GM12878 (cell line): ENCODE data around the gene HOXC12. TPM values are rescaled to one million over a fixed set of nuclear protein-coding genes. Genes with fewer than 3 reads are reported as not detected.

Source experiments
- ATAC-seq: fragments of 200-7000 bp; cut with Tn5 transposase; 3 replicates; pipeline ENCODE4 v1.9.1; 2020; ENCODE audit warnings: mild to moderate bottlenecking, moderate library complexity
- BruUV-seq: library from RNA; stranded (reverse); fragments of 400-500 nt; replicated peaks from 2 replicates; lab custom pipeline; 2021; lab: Mats Ljungman, UMichigan
- CTCF ChIA-PET: fragments of 300-600 bp; sonication (Branson Sonifier 250); formaldehyde crosslinking; extraction: SDS; loops from one replicate; lab custom pipeline; 2021; ENCODE audit warnings: inconsistent platforms; lab: Yijun Ruan, JAX
- POLR2A ChIA-PET: fragments of 350-600 bp; formaldehyde crosslinking; extraction: SDS; loops from one replicate; lab custom pipeline; 2021; ENCODE audit warnings: inconsistent platforms; lab: Charles Lee
- RAD21 ChIA-PET: fragments of 300-600 bp; sonication (Branson Sonifier 250); formaldehyde crosslinking; loops from one replicate; lab custom pipeline; 2023; ENCODE audit warnings: antibody characterized with exemption; ENCODE audit not compliant: unreplicated experiment; lab: Charles Lee
- SMC1A ChIA-PET: fragments of 300-600 bp; sonication (Branson Sonifier 250); formaldehyde crosslinking; loops from one replicate; lab custom pipeline; 2023; ENCODE audit not compliant: unreplicated experiment, uncharacterized antibody; lab: Charles Lee
- DNase-seq: peaks from one replicate; pipeline ENCODE4 v3.0.0-alpha.2; 2011; ENCODE audit warnings: low read depth, low spot score
- FAIRE-seq: peaks from 3 replicates; lab custom pipeline; 2011; peaks lifted over from hg19 to GRCh38; lab: Jason Lieb, UNC
- H2AFZ ChIP-seq: 2 replicates; pipeline ENCODE4 v1.6.0; 2011; ENCODE audit warnings: low read depth, low read length, control low read depth; ENCODE audit not compliant: control insufficient read depth
- H3K27ac ChIP-seq: 2 replicates; pipeline ENCODE4 v1.5.1; 2011; ENCODE audit warnings: control low read depth; ENCODE audit not compliant: control insufficient read depth, insufficient read depth
- H3K27me3 ChIP-seq, 2 experiments: replicated peaks in 1 of 2; 2 replicates each; pipeline versions ENCODE4 v1.6.0 to v1.6.1; 2011; ENCODE audit warnings: low read length in 1 of 2; ENCODE audit not compliant: control insufficient read depth in 2 of 2, insufficient read depth in 2 of 2
- H3K36me3 ChIP-seq, 2 experiments: 2 replicates each; pipeline ENCODE4 v1.5.1; 2011; ENCODE audit warnings: low read length in 1 of 2; ENCODE audit not compliant: control insufficient read depth in 2 of 2, insufficient read depth in 2 of 2
- H3K4me1 ChIP-seq: 2 replicates; pipeline ENCODE4 v1.6.1; 2011; ENCODE audit warnings: mild to moderate bottlenecking, low read length, moderate library complexity, mixed read lengths; ENCODE audit not compliant: control insufficient read depth, insufficient read depth
- H3K4me2 ChIP-seq: 2 replicates; pipeline ENCODE4 v1.6.0; 2011; ENCODE audit warnings: control low read depth; ENCODE audit not compliant: control insufficient read depth, insufficient read depth
- H3K4me3 ChIP-seq: fragments of 200-600 bp; sonication (generic); 2 replicates; pipeline ENCODE4 v1.5.1; 2016
- H3K79me2 ChIP-seq: 2 replicates; pipeline ENCODE4 v1.6.0; 2011; ENCODE audit warnings: low read length; ENCODE audit not compliant: control insufficient read depth, insufficient read depth
- H3K9ac ChIP-seq: 2 replicates; pipeline ENCODE4 v1.8.0; 2011; ENCODE audit warnings: low read length, control low read depth, mixed read lengths; ENCODE audit not compliant: control insufficient read depth, insufficient read depth
- H3K9me3 ChIP-seq: replicated peaks from 3 replicates; pipeline ENCODE4 v1.5.1; 2011; ENCODE audit warnings: mild to moderate bottlenecking, low read length; ENCODE audit not compliant: control insufficient read depth, insufficient read depth
- H4K20me1 ChIP-seq: 2 replicates; pipeline ENCODE4 v1.6.0; 2011; ENCODE audit not compliant: control insufficient read depth, insufficient read depth
- CREM ChIP-seq: IDR thresholded peaks from 2 replicates; pipeline ENCODE4 v1.6.1; 2014; ENCODE audit warnings: antibody characterized with exemption, low read depth
- EZH2 ChIP-seq: IDR thresholded peaks from 2 replicates; pipeline ENCODE4 v1.6.1; 2012; ENCODE audit warnings: low read depth, mild to moderate bottlenecking, control low read depth, inconsistent platforms, low read length, borderline replicate concordance; ENCODE audit not compliant: control insufficient read depth
- IKZF2 ChIP-seq, 2 experiments: fragments of 450-650 bp; IDR thresholded peaks; 2 replicates each; pipeline ENCODE4 v1.6.1; 2017; ENCODE audit warnings: mild to moderate bottlenecking in 2 of 2, moderate library complexity in 2 of 2
- NFYB ChIP-seq: IDR thresholded peaks from 2 replicates; pipeline ENCODE4 v1.6.1; 2011; ENCODE audit warnings: low read depth, mild to moderate bottlenecking, low read length, improper control_type of control experiment, moderate library complexity; ENCODE audit not compliant: insufficient read depth
- PAX5 ChIP-seq: IDR thresholded peaks from 2 replicates; pipeline ENCODE4 v1.6.1; 2011; ENCODE audit warnings: low read depth, low read length, borderline replicate concordance
- POLR2A ChIP-seq: IDR thresholded peaks from 2 replicates; pipeline ENCODE4 v1.6.1; 2011; ENCODE audit warnings: low read depth, mild to moderate bottlenecking, low read length
- RAD21 ChIP-seq: IDR thresholded peaks from 2 replicates; pipeline ENCODE4 v1.6.1; 2011; ENCODE audit warnings: mild to moderate bottlenecking, low read depth, low read length, moderate library complexity; ENCODE audit not compliant: insufficient read depth
- SPI1 ChIP-seq: IDR thresholded peaks from 2 replicates; pipeline ENCODE4 v1.6.1; 2011; ENCODE audit warnings: low read depth, mild to moderate bottlenecking, low read length, moderate library complexity, borderline replicate concordance; ENCODE audit not compliant: insufficient read depth
- YY1 ChIP-seq: IDR thresholded peaks from 2 replicates; pipeline ENCODE4 v1.6.1; 2011; ENCODE audit warnings: low read depth, mild to moderate bottlenecking, low read length
- WGBS: methylation state at CpG from one replicate; pipeline ENCODE4 v1.1.6; 2016; ENCODE audit warnings: low lambda C conversion rate; ENCODE audit not compliant: insufficient replicate concordance, insufficient coverage; ENCODE audit errors: missing lambda C conversion rate; 5-methylcytosine and 5-hydroxymethylcytosine counted together
- in situ Hi-C: fragments of 300-500 bp; cut with MboI; formaldehyde crosslinking; loops from 9 replicates; pipeline ENCODE4 v1.14.3; 2018; ENCODE audit warnings: mixed read lengths
- intact Hi-C: fragments of 100-400 bp; cut with micrococcal nuclease; formaldehyde crosslinking; loops from one replicate; pipeline ENCODE4 v1.14.2; 2022; ENCODE audit not compliant: unreplicated experiment
- polyA plus RNA-seq, 11 experiments: library from polyadenylated mRNA; depleted of rRNA in 4 of 11; unstranded in 6 of 11; stranded (reverse) in 5 of 11; fragments of >200 nt; fragmentation: Nextera tagmentation in 4 of 11; fragmentation: Illumina TruSeq in 1 of 11; extraction: Ambion mirVana in 4 of 11; extraction: Trizol in 1 of 11; gene quantifications; 1 replicate in 1 of 11; 2 replicates in 10 of 11; pipeline versions ENCODE4 v1.2.1 to v1.2.3, GENCODE V29; 2011 to 2016; ENCODE audit warnings: inconsistent platforms in 2 of 11, missing spikeins in 2 of 11, low read depth in 1 of 11
- total RNA-seq, 4 experiments: library from RNA; depleted of rRNA in 3 of 4; stranded (reverse); fragments of >200 nt in 3 of 4; fragmentation: Illumina TruSeq in 1 of 4; extraction: Trizol in 1 of 4; gene quantifications; 2 replicates each; pipeline versions ENCODE4 v1.2.1 to v1.2.3, GENCODE V29; 2013 to 2021
- TF ChIP-seq, protein P1 (sequence below): fragments of 450-650 bp; IDR thresholded peaks from 2 replicates; pipeline ENCODE4 v1.6.1; 2017; ENCODE audit warnings: borderline replicate concordance

HOXC12 gene
- total and polyA plus RNA-seq, 10 of the 15 experiments (the other 5 are each of a cell fraction or from before 2014, with no cell fraction given) = not detected

DNA sequence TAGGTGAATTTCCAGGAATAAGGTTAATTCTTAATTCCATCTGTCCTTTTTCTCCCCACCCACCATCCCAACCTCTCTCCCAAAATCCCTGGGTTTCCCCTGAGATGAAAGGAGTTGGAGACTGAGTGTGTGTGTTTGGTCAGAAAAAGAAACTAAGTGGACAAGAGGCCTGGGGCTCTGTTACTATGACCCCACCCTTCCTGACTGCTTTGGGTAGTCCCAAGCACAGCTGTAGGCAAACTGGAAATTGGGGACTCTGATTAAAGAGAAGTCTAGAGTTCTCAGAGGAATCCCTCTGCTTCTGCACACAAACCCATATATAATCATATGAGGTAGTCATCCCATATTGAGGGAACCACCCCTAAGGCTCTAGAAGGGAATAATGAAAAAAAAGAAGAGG, 7.0 kb upstream of the HOXC12 start:
- intact Hi-C loops = no loop called here
- H3K4me3 ChIP-seq = no peak overlapping the region
- ChIA-PET CTCF (no interaction called here), SMC1A (no interaction called here), POLR2A (no interaction called here), RAD21 (no interaction called here)
- peaks cover 29 to 39% of the 10 kb centered on the region in 2 experiments for H3K27me3 ChIP-seq
- no peak for ATAC-seq
- TF ChIP-seq PAX5 (no peak), CREM (no peak), POLR2A (no peak), EZH2 (no peak)
- TF ChIP-seq, protein P1, sequence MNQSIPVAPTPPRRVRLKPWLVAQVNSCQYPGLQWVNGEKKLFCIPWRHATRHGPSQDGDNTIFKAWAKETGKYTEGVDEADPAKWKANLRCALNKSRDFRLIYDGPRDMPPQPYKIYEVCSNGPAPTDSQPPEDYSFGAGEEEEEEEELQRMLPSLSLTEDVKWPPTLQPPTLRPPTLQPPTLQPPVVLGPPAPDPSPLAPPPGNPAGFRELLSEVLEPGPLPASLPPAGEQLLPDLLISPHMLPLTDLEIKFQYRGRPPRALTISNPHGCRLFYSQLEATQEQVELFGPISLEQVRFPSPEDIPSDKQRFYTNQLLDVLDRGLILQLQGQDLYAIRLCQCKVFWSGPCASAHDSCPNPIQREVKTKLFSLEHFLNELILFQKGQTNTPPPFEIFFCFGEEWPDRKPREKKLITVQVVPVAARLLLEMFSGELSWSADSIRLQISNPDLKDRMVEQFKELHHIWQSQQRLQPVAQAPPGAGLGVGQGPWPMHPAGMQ = no peak
- DNase-seq = no peak
- no peaks in the 10 kb centered on the region for H4K20me1 ChIP-seq
- no peak overlapping the region for H3K9ac ChIP-seq
- FAIRE-seq = no peak
- no peak overlapping the region for H2AFZ ChIP-seq
- no peak overlapping the region for H3K27ac ChIP-seq
- H3K79me2 ChIP-seq = no peaks in the 10 kb centered on the region
- no peak overlapping the region for H3K4me2 ChIP-seq
- no peaks in the 10 kb centered on the region for H3K9me3 ChIP-seq
- in situ Hi-C loops = no loop called here
- H3K4me1 ChIP-seq = no peaks in the 10 kb centered on the region
- BruUV-seq = no TSS peak
- no peaks in the 10 kb centered on the region for H3K36me3 ChIP-seq

DNA sequence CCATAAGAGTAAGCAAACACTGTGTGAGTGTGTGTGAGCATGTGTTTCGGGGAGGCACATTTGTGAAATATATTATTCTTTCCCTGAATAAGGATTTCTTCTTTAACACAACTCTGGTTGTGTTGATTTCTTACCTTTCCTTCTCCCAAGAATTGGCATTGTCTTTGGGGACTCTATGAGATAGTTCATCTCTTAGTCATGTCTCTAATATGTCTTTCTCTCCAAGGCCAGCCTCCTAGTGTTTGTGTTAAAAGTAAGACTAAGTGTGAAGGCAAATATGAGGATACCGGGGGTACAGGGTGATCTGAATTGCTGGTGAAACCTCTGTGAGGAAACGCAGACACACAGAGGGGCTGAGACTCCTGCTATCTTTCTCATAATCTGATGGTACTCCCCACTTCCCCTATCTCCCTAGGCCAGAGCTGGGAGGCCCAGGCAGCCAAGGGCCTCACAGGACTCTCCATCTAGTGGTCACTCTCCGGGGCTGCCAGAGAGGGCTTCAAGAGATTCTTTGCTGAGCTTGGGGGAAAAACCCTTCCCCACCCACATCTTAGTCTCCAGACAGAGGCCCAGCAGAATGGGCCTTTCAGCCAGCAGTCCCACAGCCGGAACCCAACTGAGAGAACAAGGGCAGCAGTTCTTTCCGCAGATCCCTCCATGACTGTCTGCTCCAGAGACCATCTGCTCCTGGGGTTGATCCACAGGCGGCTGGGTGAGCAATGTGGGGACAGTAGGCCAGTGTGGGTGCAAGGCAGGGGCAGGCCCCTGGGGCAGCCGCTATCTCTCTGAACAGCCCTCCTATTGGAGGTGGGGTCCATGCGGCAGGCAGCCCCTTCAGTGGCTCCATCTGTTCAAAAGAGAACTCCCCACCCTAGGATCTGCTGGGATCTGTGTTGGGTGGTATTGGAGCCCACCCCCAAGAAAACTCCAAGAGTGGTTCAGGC, 5.8 kb upstream of the HOXC12 start:
- no peaks in the 10 kb centered on the region for H3K79me2 ChIP-seq
- H3K4me3 ChIP-seq = no peak overlapping the region
- no TSS peak for BruUV-seq
- H2AFZ ChIP-seq = no peak overlapping the region
- SMC1A ChIA-PET = no interaction called here
- H3K4me1 ChIP-seq = no peaks in the 10 kb centered on the region
- DNase-seq = no peak
- H4K20me1 ChIP-seq = no peaks in the 10 kb centered on the region
- no peaks in the 10 kb centered on the region for H3K9me3 ChIP-seq
- ATAC-seq = peak; percentile 26
- peaks cover 34 to 39% of the 10 kb centered on the region in 2 experiments for H3K27me3 ChIP-seq
- H3K27ac ChIP-seq = no peak overlapping the region
- TF ChIP-seq SPI1 = peak; percentile 19; the same call in 1 of the 2 replicates
- no peak for TF ChIP-seq RAD21
- no peak for TF ChIP-seq NFYB
- TF ChIP-seq YY1 = no peak
- no peak for TF ChIP-seq IKZF2 (IDR thresholded peaks at IDR 0.05)
- no peak overlapping the region for H3K9ac ChIP-seq
- in situ Hi-C loops (no loop called here), intact Hi-C loops (no loop called here)
- RAD21 ChIA-PET = no interaction called here
- POLR2A ChIA-PET = no interaction called here
- FAIRE-seq = no peak
- no peak overlapping the region for H3K4me2 ChIP-seq
- no peaks in the 10 kb centered on the region for H3K36me3 ChIP-seq
- CTCF ChIA-PET = no interaction called here
- WGBS = 15% methylated on average over 9 of the region's 9 CpGs
